ENCODE data around the gene SEMA3G.

The SEMA3G gene

DNA sequence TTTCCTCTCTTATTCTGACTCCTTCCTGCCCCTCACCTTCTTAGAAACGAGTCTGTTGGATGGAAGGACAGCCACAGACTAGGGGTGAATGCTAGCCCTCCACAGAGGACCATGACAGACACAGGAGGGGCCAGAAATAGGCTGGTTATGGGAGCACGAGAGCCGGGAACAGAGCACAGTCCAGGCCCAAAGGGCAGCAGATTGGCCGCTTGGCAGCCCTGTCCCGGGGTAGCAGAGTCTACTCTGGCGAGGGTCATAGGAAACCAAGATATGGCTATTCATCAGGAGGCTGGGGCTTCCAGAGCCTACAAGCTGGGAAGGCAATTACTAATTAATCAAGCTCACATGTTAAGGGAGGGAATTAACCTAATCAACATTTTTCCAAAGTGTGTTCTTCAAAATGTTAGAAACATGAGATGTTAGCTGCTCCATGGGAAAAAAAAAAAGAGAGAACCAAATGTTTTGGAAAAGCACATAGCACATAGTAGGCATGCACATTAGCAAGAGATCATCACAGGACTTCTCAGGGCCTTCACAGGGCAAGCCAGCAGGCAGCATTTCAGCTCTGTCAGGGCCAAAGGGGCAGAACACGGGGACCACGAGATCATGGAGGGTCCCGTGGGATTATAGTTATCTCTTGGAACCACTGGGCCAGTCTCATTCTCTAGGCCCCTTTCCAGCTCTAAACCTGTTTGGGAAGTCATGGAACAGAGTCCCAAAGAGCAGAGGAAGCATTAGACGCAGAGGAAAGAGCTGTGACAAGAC, 13.3 kb downstream of the SEMA3G start:
- TF ChIP-seq, protein P1, sequence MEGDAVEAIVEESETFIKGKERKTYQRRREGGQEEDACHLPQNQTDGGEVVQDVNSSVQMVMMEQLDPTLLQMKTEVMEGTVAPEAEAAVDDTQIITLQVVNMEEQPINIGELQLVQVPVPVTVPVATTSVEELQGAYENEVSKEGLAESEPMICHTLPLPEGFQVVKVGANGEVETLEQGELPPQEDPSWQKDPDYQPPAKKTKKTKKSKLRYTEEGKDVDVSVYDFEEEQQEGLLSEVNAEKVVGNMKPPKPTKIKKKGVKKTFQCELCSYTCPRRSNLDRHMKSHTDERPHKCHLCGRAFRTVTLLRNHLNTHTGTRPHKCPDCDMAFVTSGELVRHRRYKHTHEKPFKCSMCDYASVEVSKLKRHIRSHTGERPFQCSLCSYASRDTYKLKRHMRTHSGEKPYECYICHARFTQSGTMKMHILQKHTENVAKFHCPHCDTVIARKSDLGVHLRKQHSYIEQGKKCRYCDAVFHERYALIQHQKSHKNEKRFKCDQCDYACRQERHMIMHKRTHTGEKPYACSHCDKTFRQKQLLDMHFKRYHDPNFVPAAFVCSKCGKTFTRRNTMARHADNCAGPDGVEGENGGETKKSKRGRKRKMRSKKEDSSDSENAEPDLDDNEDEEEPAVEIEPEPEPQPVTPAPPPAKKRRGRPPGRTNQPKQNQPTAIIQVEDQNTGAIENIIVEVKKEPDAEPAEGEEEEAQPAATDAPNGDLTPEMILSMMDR (IDR thresholded peaks at IDR 0.05; ENCODE audit: low read length, missing control alignments): no peak
- no peak overlapping the region for H3K4me3 ChIP-seq (replicated peaks; ENCODE audit: low read depth, low read length)
- DNase-seq (ENCODE audit: low read depth): no peak

DNA sequence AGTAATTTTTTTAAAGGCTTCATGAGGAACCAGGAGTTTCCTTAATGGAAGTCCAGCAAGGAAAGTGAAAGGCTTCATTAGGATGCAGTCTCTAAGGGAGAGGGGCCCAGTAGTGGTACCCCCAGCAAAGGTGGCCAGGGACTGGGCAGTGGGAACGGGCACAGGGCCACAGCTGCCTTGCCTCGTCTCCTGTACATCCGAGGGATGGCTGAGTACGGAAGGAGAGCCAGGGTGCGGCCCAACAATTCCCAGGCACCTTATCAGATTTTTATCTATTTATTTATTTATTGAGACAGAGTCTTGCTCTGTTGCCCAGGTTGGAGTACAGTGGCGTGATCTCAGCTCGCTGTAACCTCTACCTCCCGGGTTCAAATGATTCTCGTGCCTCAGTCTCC, 14.5 kb downstream of the SEMA3G start:
- no peak overlapping the region for H3K4me3 ChIP-seq (replicated peaks; ENCODE audit: low read depth, low read length)
- TF ChIP-seq, protein P1 (IDR thresholded peaks at IDR 0.05; ENCODE audit: low read length, missing control alignments): no peak
- DNase-seq (ENCODE audit: low read depth): no peak

DNA sequence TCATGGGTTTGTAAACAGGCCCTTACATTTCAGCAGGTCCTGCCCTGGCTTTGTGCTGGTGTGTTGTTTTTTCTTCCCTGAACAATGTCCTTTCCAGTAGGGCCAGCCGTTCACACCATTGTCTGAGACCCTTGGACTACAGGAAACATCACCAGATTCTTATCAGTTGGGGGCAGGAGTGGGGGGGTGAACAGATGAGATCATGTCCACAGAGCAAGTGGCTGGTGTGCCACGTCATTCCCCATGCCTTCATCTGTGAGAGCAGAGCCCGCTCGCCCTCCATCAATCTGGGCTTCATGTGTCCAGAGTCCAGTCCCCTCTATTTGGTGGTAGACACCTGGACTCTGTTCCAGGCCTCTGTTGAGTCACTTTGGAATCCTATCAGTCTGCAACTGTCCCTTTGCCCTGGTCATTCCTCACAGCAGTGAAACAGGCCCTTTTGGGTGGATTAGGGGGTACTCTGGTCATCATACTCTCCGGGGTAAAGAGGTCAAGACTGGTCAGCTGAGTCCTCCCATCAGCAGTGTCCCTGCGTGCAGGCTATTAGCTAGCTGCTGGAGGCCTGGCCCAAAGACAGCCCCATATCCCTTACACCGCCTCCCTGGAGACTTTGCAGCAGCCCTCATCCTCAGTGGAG, 15.0 kb downstream of the SEMA3G start:
- H3K4me3 ChIP-seq (replicated peaks; ENCODE audit: low read depth, low read length): no peak overlapping the region
- peak; percentile 32 for DNase-seq (ENCODE audit: low read depth)
- TF ChIP-seq, protein P1 (IDR thresholded peaks at IDR 0.05; ENCODE audit: low read length, missing control alignments): no peak

DNA sequence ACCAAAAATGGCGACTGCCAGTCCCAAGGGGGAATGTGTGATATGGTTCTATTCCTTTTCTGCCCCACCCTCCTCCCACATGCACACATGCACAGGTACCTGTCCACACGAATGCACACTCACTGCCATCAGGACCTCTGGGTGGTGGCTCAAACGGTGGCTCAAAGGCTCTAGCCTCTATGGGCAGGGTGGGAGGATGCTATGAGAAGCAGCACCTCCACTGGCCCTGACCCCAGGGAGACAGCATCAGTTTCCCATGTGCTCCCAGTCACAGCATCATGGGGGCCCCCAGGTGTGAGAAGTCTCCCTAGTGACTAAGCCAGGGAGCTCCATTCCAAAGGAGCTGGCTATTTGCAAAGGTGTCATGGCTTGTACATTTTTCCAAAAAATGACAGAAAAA, 15.9 kb downstream of the SEMA3G start:
- no peak overlapping the region for H3K4me3 ChIP-seq (replicated peaks; ENCODE audit: low read depth, low read length)
- TF ChIP-seq, protein P1 (IDR thresholded peaks at IDR 0.05; ENCODE audit: low read length, missing control alignments): no peak
- DNase-seq (ENCODE audit: low read depth): no peak

DNA sequence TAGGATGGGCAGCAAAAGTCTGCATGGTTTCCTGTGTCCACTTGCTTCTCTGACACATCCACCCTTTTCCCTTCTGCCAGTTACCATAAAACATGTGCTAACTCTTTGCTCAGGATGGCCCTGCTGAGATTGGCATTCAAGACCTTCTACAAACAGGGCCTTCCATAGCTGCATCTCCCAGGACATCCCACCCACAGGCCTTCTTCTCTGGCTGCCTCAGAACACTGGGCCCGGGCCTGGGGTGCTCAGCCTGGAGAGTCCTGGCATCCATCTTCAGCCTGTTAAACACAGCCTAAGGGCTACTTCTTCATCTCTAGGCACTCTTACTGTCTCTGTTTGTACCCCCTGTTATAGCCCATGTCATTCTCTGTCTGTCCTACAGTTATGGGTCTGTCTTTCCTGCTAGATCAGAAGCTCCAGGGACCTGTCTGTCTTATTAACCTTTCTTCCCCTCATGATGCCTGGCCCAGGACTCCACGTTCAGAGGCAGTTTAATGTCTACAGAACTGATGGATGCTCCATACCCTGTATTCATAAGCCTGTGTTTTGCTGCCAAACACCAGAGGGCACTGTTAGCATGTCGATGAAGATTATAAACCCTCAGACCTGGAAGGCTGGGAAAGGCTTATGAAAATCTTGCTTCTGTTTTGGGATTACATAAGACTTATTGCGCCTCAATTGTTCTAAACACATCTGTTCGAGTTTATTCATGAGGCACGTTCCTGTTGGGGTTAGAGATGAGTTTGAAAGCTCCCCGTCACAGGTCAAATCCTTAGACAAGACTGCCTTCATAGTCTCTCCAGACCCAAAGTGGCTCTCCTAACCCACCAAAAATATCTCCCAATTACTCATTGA, 16.5 kb downstream of the SEMA3G start:
- peak; percentile 91 for DNase-seq (ENCODE audit: low read depth)
- no peak overlapping the region for H3K4me3 ChIP-seq (replicated peaks; ENCODE audit: low read depth, low read length)
- TF ChIP-seq, protein P1 (IDR thresholded peaks at IDR 0.05; ENCODE audit: low read length, missing control alignments): peak; percentile 89

DNA sequence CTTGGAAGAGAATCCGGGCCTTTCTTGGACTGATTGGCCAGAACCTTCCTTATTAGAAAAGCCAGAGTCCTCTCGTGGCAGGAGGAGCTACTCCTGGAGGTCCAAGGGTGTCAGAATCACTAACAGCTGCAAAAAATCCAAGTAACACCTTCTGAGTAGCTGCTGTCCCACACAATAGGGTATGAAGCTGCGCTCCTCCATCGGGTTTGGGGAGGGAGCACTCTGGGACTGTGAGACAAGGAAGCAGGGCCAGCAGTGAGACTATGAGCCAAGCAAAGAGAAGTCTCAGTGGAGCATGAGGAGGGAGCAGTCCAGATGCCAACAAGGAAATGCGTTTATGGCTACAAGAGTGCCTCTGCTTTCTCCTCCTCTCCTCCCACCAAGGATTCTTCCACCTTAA, 21.7 kb downstream of the SEMA3G start:
- DNase-seq (ENCODE audit: low read depth): no peak
- no peak overlapping the region for H3K4me3 ChIP-seq (replicated peaks; ENCODE audit: low read depth, low read length)
- TF ChIP-seq, protein P1 (IDR thresholded peaks at IDR 0.05; ENCODE audit: low read length, missing control alignments): no peak
